ENCODE results near the gene IL17RA.
"Not testable (repeated sequence)": the region's sequence is repeated elsewhere in the genome, so short reads cannot be mapped to it uniquely, and the experiment has no call there.

The IL17RA gene

DNA sequence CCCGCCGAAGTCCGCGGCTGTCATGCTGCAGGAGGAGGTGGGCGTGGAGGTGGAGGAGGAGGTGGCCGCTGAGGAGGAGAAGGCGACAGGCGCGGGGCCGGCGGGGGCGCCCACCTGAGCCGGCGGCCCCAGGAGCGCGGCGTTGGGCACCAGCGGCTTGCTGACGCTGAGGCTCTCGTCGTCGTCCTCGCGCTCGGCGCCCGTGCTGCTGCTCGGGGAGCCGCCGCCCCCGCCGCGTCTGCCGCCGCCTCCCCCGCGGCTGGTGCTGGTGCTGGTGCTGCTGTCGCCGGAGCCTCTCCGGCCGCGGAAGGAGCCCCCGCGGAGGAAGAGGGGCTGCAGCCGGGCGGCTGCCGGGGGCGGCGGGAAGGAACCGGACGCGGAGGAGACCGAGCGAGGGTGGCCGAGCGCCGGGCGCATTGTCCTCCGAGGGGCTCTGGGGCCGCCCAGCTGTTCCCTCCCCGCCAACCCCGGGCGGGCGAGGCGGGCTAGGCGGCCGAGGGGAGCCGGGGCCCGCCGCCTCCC, 36.0 kb downstream of the IL17RA start:
- DNase-seq: no peak

GRCh38 chr22:17121233-17122195, 36.7 kb downstream of the IL17RA start, which contains the start of gene TMEM121B:
TSS of gene TMEM121B (minus strand) at chr22:17121360. CDS start at chr22:17121127, 233 bp downstream.
- no peak for DNase-seq

- no peak for DNase-seq
Observed at GRCh38 chr22:17130199-17130598, 45.4 kb downstream of the IL17RA start.

DNA sequence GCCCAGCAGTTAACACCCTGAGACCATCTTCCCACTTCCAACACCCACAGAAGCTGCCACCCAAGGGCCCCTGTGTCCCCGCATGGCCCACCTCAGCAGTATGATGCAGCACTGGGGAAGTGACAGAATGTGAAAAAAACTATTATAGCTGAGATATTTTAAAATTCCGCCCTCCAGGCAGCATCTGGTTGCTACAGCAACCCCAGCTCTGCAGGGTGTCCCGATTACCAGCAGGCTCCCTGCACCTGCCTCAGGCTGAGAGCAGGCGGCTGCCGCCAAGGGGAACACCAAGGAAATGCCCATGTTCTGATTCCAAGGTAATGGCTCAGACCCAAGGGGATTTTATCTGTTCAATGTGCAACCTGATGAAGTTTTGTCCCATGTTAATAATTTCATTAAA, 46.9 kb downstream of the IL17RA start:
- DNase-seq: no peak

DNA sequence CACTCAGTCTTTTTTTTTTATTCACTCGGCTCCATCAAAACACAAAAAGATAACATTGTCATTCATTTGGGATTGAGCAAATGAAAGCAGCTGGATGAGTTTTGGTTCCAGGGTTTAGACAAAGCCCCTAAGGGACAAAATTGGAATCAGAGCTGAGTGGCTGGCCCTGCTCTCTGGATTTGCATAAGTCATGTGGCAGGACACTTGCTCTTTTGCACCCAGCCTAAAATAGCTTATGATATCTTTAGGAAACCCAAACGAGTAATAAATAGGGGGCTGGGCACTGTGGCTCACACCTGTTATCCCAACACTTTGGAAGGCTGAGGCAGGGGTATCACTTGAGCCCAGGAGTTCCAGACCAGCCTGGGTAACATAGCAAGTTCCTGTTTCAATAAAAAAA, 47.3 kb downstream of the IL17RA start:
- DNase-seq: no peak

GRCh38 chr22:17133137-17133536, 48.3 kb downstream of the IL17RA start:
- DNase-seq: no peak

- no peak for DNase-seq
Observed at GRCh38 chr22:17135153-17135760, 50.5 kb downstream of the IL17RA start.

- no peak for DNase-seq
Observed at GRCh38 chr22:17137170-17137569, 52.4 kb downstream of the IL17RA start.

- no peak for DNase-seq
Observed at GRCh38 chr22:17137861-17138425, 53.1 kb downstream of the IL17RA start.

- no peak for DNase-seq
Observed at GRCh38 chr22:17138513-17138912, 53.7 kb downstream of the IL17RA start.

GRCh38 chr22:17140022-17140421, 55.2 kb downstream of the IL17RA start:
- DNase-seq: no peak

DNA sequence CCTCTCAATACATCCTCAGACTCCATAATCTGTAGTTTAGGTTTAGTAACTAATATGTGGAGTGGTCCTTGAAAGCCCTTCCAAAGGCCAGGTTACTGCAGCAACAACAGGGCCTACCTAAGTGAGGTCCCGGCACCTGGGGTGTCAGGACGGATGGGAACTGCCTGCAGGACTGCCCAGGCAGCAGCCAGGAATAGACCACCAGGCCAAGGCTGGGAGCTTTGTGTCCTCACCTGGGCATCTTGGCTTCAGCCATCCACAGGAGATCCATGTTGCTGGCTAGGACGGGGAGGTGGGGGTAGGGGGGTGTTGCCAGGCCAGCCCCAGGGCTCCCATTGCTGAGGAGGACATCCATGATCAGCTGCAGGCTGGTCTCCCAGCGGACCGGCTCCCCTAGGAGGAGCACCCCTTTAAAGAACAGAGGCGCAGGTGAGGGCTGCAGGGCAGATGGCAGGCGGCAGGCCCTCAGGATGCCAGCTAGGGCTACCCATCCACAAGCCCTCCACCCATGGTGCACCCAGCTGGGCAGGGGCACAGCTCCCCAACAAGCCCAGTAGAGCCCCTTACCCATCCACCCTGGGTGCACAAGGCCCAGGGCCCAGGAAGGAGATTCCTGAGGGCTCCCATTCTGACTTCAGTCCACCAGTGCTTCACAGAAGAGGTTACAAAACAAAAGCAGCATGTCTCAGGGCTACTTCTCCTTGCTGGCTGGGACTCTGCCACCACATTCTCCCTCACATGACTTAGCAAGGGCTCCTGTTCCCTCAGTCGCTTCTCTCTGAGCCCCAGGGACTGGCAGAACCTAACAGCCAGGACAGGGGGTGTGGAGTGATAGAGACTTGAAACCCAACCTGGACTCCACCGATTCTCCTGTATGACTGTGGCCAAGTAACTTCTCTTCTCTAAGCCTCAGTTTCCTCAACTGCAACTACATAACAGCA, 56.3 kb downstream of the IL17RA start:
- DNase-seq: no peak

- DNase-seq: no peak
Observed at GRCh38 chr22:17143101-17143500, 58.3 kb downstream of the IL17RA start.

GRCh38 chr22:17143826-17144225, 59.0 kb downstream of the IL17RA start:
- no peak for DNase-seq

- DNase-seq: no peak
Observed at GRCh38 chr22:17145021-17145680, 60.4 kb downstream of the IL17RA start.

DNA sequence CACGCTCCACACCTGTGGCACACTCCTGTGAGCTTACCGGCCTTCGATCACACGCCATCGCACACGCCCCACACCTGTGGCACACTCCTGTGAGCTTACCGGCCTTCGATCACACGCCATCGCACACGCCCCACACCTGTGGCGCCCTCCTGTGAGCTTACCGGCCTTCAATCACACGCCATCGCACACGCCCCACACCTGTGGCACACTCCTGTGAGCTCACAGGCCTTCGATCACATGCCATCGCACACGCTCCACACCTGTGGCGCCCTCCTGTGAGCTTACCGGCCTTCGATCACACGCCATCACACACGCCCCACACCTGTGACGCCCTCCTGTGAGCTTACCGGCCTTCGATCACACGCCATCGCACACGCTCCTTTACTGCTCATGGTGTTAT, 62.7 kb downstream of the IL17RA start:
- not testable (repeated sequence) for DNase-seq

DNA sequence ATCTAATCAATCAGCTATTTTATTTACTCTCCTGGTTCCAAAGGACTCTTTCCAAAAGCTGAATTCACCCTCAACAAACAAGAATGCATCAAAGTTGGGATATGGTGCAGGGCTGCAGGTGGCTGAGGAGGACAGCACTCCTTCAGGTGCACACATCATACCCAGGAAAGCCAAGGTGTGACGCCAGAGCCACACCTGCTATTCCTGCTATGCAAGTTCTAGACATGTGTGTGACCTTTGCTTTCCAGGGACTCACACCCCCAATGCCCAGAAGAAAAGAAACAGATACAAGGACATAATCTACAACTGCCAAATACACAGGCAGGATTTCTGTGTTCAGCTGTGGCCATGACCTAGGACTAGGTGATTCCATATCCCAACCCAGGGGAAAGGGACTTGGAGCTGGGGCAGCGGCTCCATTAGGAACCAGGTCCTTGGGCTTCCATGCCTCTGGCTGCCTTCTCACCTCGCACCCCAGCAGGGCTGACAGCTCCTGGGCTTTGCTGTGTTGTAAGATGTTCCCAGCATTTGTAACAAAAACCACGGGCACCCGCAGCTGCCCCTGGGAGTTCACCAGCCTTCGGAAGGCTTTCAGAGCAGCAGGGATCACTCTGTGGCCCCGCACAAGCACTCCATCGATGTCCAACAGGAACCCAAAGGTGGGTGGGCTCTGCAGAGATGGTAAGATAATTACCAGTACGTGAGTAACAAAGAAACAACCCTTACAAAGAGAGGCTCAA, 64.4 kb downstream of the IL17RA start:
- no peak for DNase-seq

GRCh38 chr22:17152340-17152739, 67.5 kb downstream of the IL17RA start:
- DNase-seq: no peak

- DNase-seq: no peak
Observed at GRCh38 chr22:17152971-17153370, 68.2 kb downstream of the IL17RA start.

DNA sequence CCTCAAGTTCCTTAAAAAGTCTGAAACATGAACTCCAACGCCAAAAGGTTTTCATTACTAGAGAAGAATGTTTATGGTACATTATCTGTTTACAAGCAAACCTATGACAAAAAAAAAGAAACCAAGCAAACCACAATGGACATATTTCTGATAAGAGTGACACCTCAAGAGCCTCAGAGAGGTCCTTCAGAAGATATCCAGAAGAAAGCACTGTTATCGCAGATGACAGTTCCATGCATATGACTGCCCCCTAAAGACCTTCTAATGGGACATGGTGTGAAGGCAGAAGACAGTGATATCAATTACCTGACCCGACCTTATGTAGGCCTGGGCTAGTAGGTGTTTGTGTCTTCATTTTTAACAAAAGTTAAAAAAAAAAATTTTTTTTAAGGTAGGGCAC, 71.1 kb downstream of the IL17RA start:
- no peak for DNase-seq

- DNase-seq: no peak
Observed at GRCh38 chr22:17157714-17158113, 72.9 kb downstream of the IL17RA start.

Data from activated CD4-positive, CD25-positive, alpha-beta regulatory T cell (primary cell).